Measurements from ENCODE around the gene OR6B2. TPM values are rescaled to one million over a fixed set of nuclear protein-coding genes. Genes with fewer than 3 reads are reported as not detected.

Gene OR6B2
- polyA plus RNA-seq, 4 donors: not detected

GRCh38 chr2:240042740-240043139 lies 12.5 kb upstream of the OR6B2 start:
- no peak for DNase-seq (ENCODE audit: low read depth in 4 of 4, low spot score in 2 of 4)

- no peak for DNase-seq (ENCODE audit: low read depth in 4 of 4, low spot score in 2 of 4)
These were observed 11.1 kb upstream of the OR6B2 start for GRCh38 chr2:240041363-240041762.

GRCh38 chr2:240037358-240037757 lies 7.1 kb upstream of the OR6B2 start:
- DNase-seq (ENCODE audit: low read depth in 4 of 4, low spot score in 2 of 4): peak in 1 of 4 donors; percentile 19

GRCh38 chr2:240033330-240033678 lies 3.1 kb upstream of the OR6B2 start:
- DNase-seq (ENCODE audit: low read depth in 4 of 4, low spot score in 2 of 4): no peak

GRCh38 chr2:240032406-240033329 lies 2.4 kb upstream of the OR6B2 start:
- DNase-seq (ENCODE audit: low read depth in 4 of 4, low spot score in 2 of 4): no peak

GRCh38 chr2:240024766-240025165 lies 5.5 kb downstream of the OR6B2 start:
- peak in 1 of 4 donors; percentile 2 for DNase-seq (ENCODE audit: low read depth in 4 of 4, low spot score in 2 of 4)

GRCh38 chr2:240023792-240024191 lies 6.4 kb downstream of the OR6B2 start:
- DNase-seq (ENCODE audit: low read depth in 4 of 4, low spot score in 2 of 4): no peak

GRCh38 chr2:240021488-240022104 lies 8.6 kb downstream of the OR6B2 start:
- peak in 1 of 4 donors; percentile 29 for DNase-seq (ENCODE audit: low read depth in 4 of 4, low spot score in 2 of 4)

GRCh38 chr2:240018071-240018750 lies 12.0 kb downstream of the OR6B2 start:
- DNase-seq (ENCODE audit: low read depth in 4 of 4, low spot score in 2 of 4): no peak

GRCh38 chr2:240014327-240014726 lies 15.9 kb downstream of the OR6B2 start:
- DNase-seq (ENCODE audit: low read depth in 4 of 4, low spot score in 2 of 4): no peak

- no peak for DNase-seq (ENCODE audit: low read depth in 4 of 4, low spot score in 2 of 4)
These were observed 16.9 kb downstream of the OR6B2 start for GRCh38 chr2:240013343-240013742.

- DNase-seq (ENCODE audit: low read depth in 4 of 4, low spot score in 2 of 4): no peak
These were observed 27.2 kb downstream of the OR6B2 start for GRCh38 chr2:240002983-240003382.

GRCh38 chr2:240000671-240001070 lies 29.6 kb downstream of the OR6B2 start:
- DNase-seq (ENCODE audit: low read depth in 4 of 4, low spot score in 2 of 4): no peak

- DNase-seq (ENCODE audit: low read depth in 4 of 4, low spot score in 2 of 4): no peak
These were observed 32.4 kb downstream of the OR6B2 start for GRCh38 chr2:239997686-239998409.

GRCh38 chr2:239994086-239994485 lies 36.1 kb downstream of the OR6B2 start:
- DNase-seq (ENCODE audit: low read depth in 4 of 4, low spot score in 2 of 4): no peak

- DNase-seq (ENCODE audit: low read depth in 4 of 4, low spot score in 2 of 4): no peak
These were observed 36.9 kb downstream of the OR6B2 start for GRCh38 chr2:239993291-239993690.

GRCh38 chr2:239991689-239992314 lies 38.4 kb downstream of the OR6B2 start:
- DNase-seq (ENCODE audit: low read depth in 4 of 4, low spot score in 2 of 4): peak in 3 of 4 donors; percentile 30 to 50 (median 32)

GRCh38 chr2:239990966-239991365 lies 39.3 kb downstream of the OR6B2 start:
- DNase-seq (ENCODE audit: low read depth in 4 of 4, low spot score in 2 of 4): no peak

- no peak for DNase-seq (ENCODE audit: low read depth in 4 of 4, low spot score in 2 of 4)
These were observed 44.9 kb downstream of the OR6B2 start for GRCh38 chr2:239985356-239985755.
